Skeletal muscle tissue (tissue), 4 donors: ENCODE data around the gene C20orf202. TPM values are rescaled to one million over a fixed set of nuclear protein-coding genes. Genes with fewer than 3 reads are reported as not detected.
A peak's percentile ranks its signal among the peaks of the same experiment; 100 is the strongest.

Source experiments
- H3K27ac ChIP-seq: one replicate; pipeline ENCODE4 v1.7.0; 2013; ENCODE audit warnings: mild to moderate bottlenecking, low read depth, low read length, inconsistent platforms
- H3K27me3 ChIP-seq, 3 donors: one replicate each; pipeline ENCODE4 v1.7.0; 2013; ENCODE audit warnings: low read length in 3 of 3; ENCODE audit not compliant: control insufficient read depth in 3 of 3, insufficient read depth in 3 of 3
- H3K36me3 ChIP-seq, 3 donors: one replicate each; pipeline ENCODE4 v1.7.0; 2013; ENCODE audit warnings: low read length in 3 of 3; ENCODE audit not compliant: control insufficient read depth in 3 of 3, insufficient read depth in 3 of 3
- H3K4me1 ChIP-seq, 3 donors: one replicate each; pipeline ENCODE4 v1.7.0; 2013; ENCODE audit warnings: low read length in 3 of 3, mild to moderate bottlenecking in 3 of 3; ENCODE audit not compliant: control insufficient read depth in 3 of 3, insufficient read depth in 3 of 3
- H3K4me3 ChIP-seq, 3 donors: one replicate each; pipeline ENCODE4 v1.7.0; 2013; ENCODE audit warnings: low read length in 3 of 3
- H3K9ac ChIP-seq, 3 donors: one replicate each; pipeline ENCODE4 v1.7.0; 2013; ENCODE audit warnings: low read length in 3 of 3, mild to moderate bottlenecking in 3 of 3, moderate library complexity in 2 of 3, low read depth in 1 of 3
- H3K9me3 ChIP-seq, 3 donors: one replicate each; pipeline ENCODE4 v1.7.0; 2013; ENCODE audit warnings: low read length in 3 of 3; ENCODE audit not compliant: control insufficient read depth in 3 of 3
- total RNA-seq: library from RNA; depleted of rRNA; stranded (reverse); fragments of >200 nt; gene quantifications from one replicate; pipeline ENCODE4 v1.2.3, GENCODE V29; 2014
- donor health status: Osteomylitis.

C20orf202 gene
- total RNA-seq, 1 donor from 2014 or later: 0.52 TPM

GRCh38 chr20:1189827-1190226 lies 13.4 kb upstream of the C20orf202 start:
- peaks cover 0 to 2% (median 0%) of the 10 kb centered on the region in 3 donors for H3K36me3 ChIP-seq

GRCh38 chr20:1190847-1191246 lies 12.4 kb upstream of the C20orf202 start:
- peaks cover 0 to 10% (median 5%) of the 10 kb centered on the region in 3 donors for H3K4me1 ChIP-seq
- no peaks in the 10 kb centered on the region for H3K9me3 ChIP-seq
- no peak overlapping the region for H3K4me3 ChIP-seq
- H3K27me3 ChIP-seq: peaks cover 5 to 9% (median 6%) of the 10 kb centered on the region in 3 donors
- H3K36me3 ChIP-seq: peaks cover 0 to 2% (median 0%) of the 10 kb centered on the region in 3 donors
- H3K27ac ChIP-seq: no peak overlapping the region
- H3K9ac ChIP-seq: no peak overlapping the region

More at GRCh38 chr20:1189827-1190226, 13.4 kb upstream of the C20orf202 start:
- H3K27me3 ChIP-seq: peaks cover 6 to 10% (median 8%) of the 10 kb centered on the region in 3 donors
- peaks cover 0 to 10% (median 5%) of the 10 kb centered on the region in 3 donors for H3K4me1 ChIP-seq
- H3K27ac ChIP-seq: no peak overlapping the region
- no peak overlapping the region for H3K4me3 ChIP-seq
- no peaks in the 10 kb centered on the region for H3K9me3 ChIP-seq
- H3K9ac ChIP-seq: no peak overlapping the region

- peaks cover 3 to 5% (median 4%) of the 10 kb centered on the region in 3 donors for H3K27me3 ChIP-seq
- no peak overlapping the region for H3K9ac ChIP-seq
- no peak overlapping the region for H3K27ac ChIP-seq
- no peaks in the 10 kb centered on the region for H3K9me3 ChIP-seq
- H3K4me3 ChIP-seq: no peak overlapping the region
- peaks cover 0 to 8% (median 4%) of the 10 kb centered on the region in 3 donors for H3K4me1 ChIP-seq
- peaks cover 0 to 2% (median 0%) of the 10 kb centered on the region in 3 donors for H3K36me3 ChIP-seq
These were observed 12.0 kb upstream of the C20orf202 start for GRCh38 chr20:1191299-1191698.

GRCh38 chr20:1195226-1195625 lies 8.0 kb upstream of the C20orf202 start:
- peaks cover 0 to 1% (median 0%) of the 10 kb centered on the region in 3 donors for H3K4me1 ChIP-seq

GRCh38 chr20:1196634-1197033 lies 6.6 kb upstream of the C20orf202 start:
- H3K36me3 ChIP-seq: peaks cover 0 to 2% (median 0%) of the 10 kb centered on the region in 3 donors
- H3K4me1 ChIP-seq: peaks cover 0 to 2% (median 0%) of the 10 kb centered on the region in 3 donors
- no peaks in the 10 kb centered on the region for H3K27me3 ChIP-seq
- H3K9me3 ChIP-seq: no peaks in the 10 kb centered on the region
- H3K4me3 ChIP-seq: no peak overlapping the region
- no peak overlapping the region for H3K27ac ChIP-seq
- no peak overlapping the region for H3K9ac ChIP-seq

More at GRCh38 chr20:1195226-1195625, 8.0 kb upstream of the C20orf202 start:
- H3K36me3 ChIP-seq: peaks cover 0 to 2% (median 0%) of the 10 kb centered on the region in 3 donors
- no peak overlapping the region for H3K27ac ChIP-seq
- H3K27me3 ChIP-seq: no peaks in the 10 kb centered on the region
- H3K4me3 ChIP-seq: no peak overlapping the region
- H3K9me3 ChIP-seq: no peaks in the 10 kb centered on the region
- no peak overlapping the region for H3K9ac ChIP-seq

GRCh38 chr20:1197801-1198200 lies 5.5 kb upstream of the C20orf202 start:
- Histone ChIP-seq H3K9me3 (no peaks in the 10 kb centered on the region), H3K27ac (no peak overlapping the region), H3K9ac (no peak overlapping the region), H3K36me3 (peaks cover 0 to 2% (median 0%) of the 10 kb centered on the region in 3 donors), H3K4me3 (no peak overlapping the region), H3K4me1 (peaks cover 0 to 2% (median 0%) of the 10 kb centered on the region in 3 donors), H3K27me3 (no peaks in the 10 kb centered on the region)

- Histone ChIP-seq H3K9me3 (no peaks in the 10 kb centered on the region), H3K9ac (no peak overlapping the region), H3K36me3 (peaks cover 0 to 2% (median 0%) of the 10 kb centered on the region in 3 donors), H3K27me3 (no peaks in the 10 kb centered on the region), H3K27ac (no peak overlapping the region), H3K4me3 (no peak overlapping the region), H3K4me1 (peaks cover 0 to 2% (median 0%) of the 10 kb centered on the region in 3 donors)
These were observed 4.5 kb upstream of the C20orf202 start for GRCh38 chr20:1198751-1199150.

GRCh38 chr20:1199212-1199873 lies 3.9 kb upstream of the C20orf202 start:
- peaks cover 0 to 3% (median 0%) of the 10 kb centered on the region in 3 donors for H3K27me3 ChIP-seq
- H3K27ac ChIP-seq: no peak overlapping the region
- H3K4me1 ChIP-seq: peaks cover 0 to 5% (median 4%) of the 10 kb centered on the region in 3 donors
- peaks cover 0 to under 1% (median 0%) of the 10 kb centered on the region in 3 donors for H3K36me3 ChIP-seq
- H3K9me3 ChIP-seq: no peaks in the 10 kb centered on the region
- no peak overlapping the region for H3K9ac ChIP-seq
- no peak overlapping the region for H3K4me3 ChIP-seq

GRCh38 chr20:1199964-1200363 lies 3.3 kb upstream of the C20orf202 start:
- Histone ChIP-seq H3K36me3 (no peaks in the 10 kb centered on the region), H3K4me3 (no peak overlapping the region), H3K9ac (no peak overlapping the region), H3K9me3 (no peaks in the 10 kb centered on the region), H3K27ac (no peak overlapping the region), H3K4me1 (peaks cover 0 to 5% (median 4%) of the 10 kb centered on the region in 3 donors), H3K27me3 (peaks cover 0 to 3% (median 0%) of the 10 kb centered on the region in 3 donors)

- H3K4me1 ChIP-seq: peaks cover 0 to 5% (median 4%) of the 10 kb centered on the region in 3 donors
- peaks cover 0 to 3% (median 0%) of the 10 kb centered on the region in 3 donors for H3K27me3 ChIP-seq
- H3K36me3 ChIP-seq: no peaks in the 10 kb centered on the region
- no peak overlapping the region for H3K4me3 ChIP-seq
- H3K9ac ChIP-seq: no peak overlapping the region
- H3K27ac ChIP-seq: peak overlapping the region; percentile 22
- no peaks in the 10 kb centered on the region for H3K9me3 ChIP-seq
These were observed 376 bp downstream of the C20orf202 start for GRCh38 chr20:1203630-1204029.
